Natural killer cell (primary cell): ENCODE data around the gene TPST2. TPM values are rescaled to one million over a fixed set of nuclear protein-coding genes. Genes with fewer than 3 reads are reported as not detected.

Experiments
- ATAC-seq, 3 donors: fragments of 150-1000 bp in 2 of 3; fragments of 200-7000 bp in 1 of 3; cut with Tn5 transposase; 1 replicate in 1 of 3; 2 replicates in 2 of 3; pipeline ENCODE4 v1.10.0; 2021; ENCODE audit warnings: mild to moderate bottlenecking in 2 of 3, moderate library complexity in 2 of 3
- DNase-seq, 2 donors: peaks; one replicate each; pipeline versions ENCODE4 v3.0.0 to v3.0.0-alpha.2; 2013 to 2021; ENCODE audit warnings: mixed read lengths in 1 of 2
- H3K27ac ChIP-seq: one replicate; pipeline ENCODE4 v1.5.1; 2013; ENCODE audit warnings: mild to moderate bottlenecking, low read length
- H3K27me3 ChIP-seq: one replicate; pipeline ENCODE4 v1.6.1; 2013; ENCODE audit warnings: low read length; ENCODE audit not compliant: control insufficient read depth, insufficient read depth
- H3K36me3 ChIP-seq: one replicate; pipeline ENCODE4 v1.6.1; 2013; ENCODE audit warnings: low read length; ENCODE audit not compliant: control insufficient read depth, insufficient read depth
- H3K4me1 ChIP-seq: one replicate; pipeline ENCODE4 v1.6.1; 2013; ENCODE audit warnings: low read length; ENCODE audit not compliant: control insufficient read depth, insufficient read depth
- H3K4me3 ChIP-seq: one replicate; pipeline ENCODE4 v1.5.1; 2013; ENCODE audit warnings: low read length
- H3K9me3 ChIP-seq: one replicate; pipeline ENCODE4 v1.6.1; 2013; ENCODE audit warnings: low read length; ENCODE audit not compliant: control insufficient read depth, insufficient read depth
- H3K27ac Mint-ChIP-seq, 2 donors: one replicate each; pipeline ENCODE4 v1.8.0; 2022; ENCODE audit warnings: mild to moderate bottlenecking in 2 of 2, mixed read lengths in 2 of 2, moderate library complexity in 1 of 2
- H3K27me3 Mint-ChIP-seq, 2 donors: one replicate each; pipeline ENCODE4 v1.8.0; 2022; ENCODE audit warnings: low read depth in 2 of 2, mixed read lengths in 2 of 2
- H3K36me3 Mint-ChIP-seq: one replicate; pipeline ENCODE4 v1.8.0; 2022; ENCODE audit warnings: mixed read lengths
- H3K4me1 Mint-ChIP-seq, 2 donors: one replicate each; pipeline ENCODE4 v1.8.0; 2022; ENCODE audit warnings: mixed read lengths in 2 of 2
- H3K4me3 Mint-ChIP-seq: one replicate; pipeline ENCODE4 v1.8.0; 2022; ENCODE audit warnings: mild to moderate bottlenecking, moderate library complexity, mixed read lengths
- H3K9me3 Mint-ChIP-seq, 2 donors: one replicate each; pipeline ENCODE4 v1.8.0; 2022; ENCODE audit warnings: mixed read lengths in 2 of 2
- WGBS: methylation state at CpG from one replicate; pipeline ENCODE4 v1.1.7; 2013; ENCODE audit warnings: missing lambda C conversion rate; ENCODE audit not compliant: insufficient coverage; 5-methylcytosine and 5-hydroxymethylcytosine counted together
- intact Hi-C: fragments of 100-400 bp; cut with micrococcal nuclease; formaldehyde crosslinking; loops from one replicate; pipeline ENCODE4 v1.14.2; 2022
- total RNA-seq, 4 donors: library from RNA; stranded (reverse); fragments of 120-200 nt in 1 of 4; gene quantifications; one replicate each; pipeline versions ENCODE4 v1.2.3 to v1.2.4, GENCODE V29; 2013 to 2022
- TF ChIP-seq, protein P1 (sequence below): fragments of 200-600 bp; IDR thresholded peaks from one replicate; pipeline ENCODE4 v1.8.0; 2022; ENCODE audit warnings: antibody characterized with exemption

The TPST2 gene
- total RNA-seq, 3 donors from 2014 or later (not counting 1 experiment from before 2014, with no cell fraction given): 145 to 206 (median 155) TPM

DNA sequence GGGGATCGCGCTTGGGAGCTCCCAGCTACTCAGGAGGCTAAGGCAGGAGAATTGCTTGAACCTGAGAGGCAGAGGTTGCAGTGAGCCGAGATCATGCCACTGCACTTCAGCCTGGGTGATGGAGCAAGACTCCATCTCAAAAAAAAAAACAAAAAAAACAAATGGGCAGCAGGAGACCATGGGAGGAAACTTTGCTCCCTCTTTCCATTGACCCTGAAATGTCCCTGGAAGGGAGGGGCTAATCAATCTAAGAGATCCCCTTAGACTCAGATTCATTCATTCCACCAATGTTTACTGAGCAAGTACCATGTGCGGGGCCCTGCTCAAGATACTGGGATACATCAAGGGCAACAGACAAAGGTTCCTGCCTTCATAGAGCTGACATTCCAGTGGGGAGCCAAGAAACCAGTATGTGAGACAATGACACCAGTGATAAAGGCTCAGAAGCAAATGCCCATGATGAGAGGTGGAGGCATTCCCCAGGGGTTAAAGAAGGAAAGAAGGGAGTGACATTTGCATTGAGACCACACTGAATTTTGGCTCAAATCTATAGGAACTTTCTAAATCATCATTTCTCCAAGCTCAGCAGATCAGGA is 39.9 kb downstream of the TPST2 start:
- Mint-ChIP-seq H3K27me3 (no peaks in the 10 kb centered on the region), H3K9me3 (no peaks in the 10 kb centered on the region), H3K4me1 (peaks cover 70 to 79% of the 10 kb centered on the region in 2 donors), H3K4me3 (peak overlapping the region; percentile 4), H3K27ac (peak overlapping the region; percentile 76 to 81), H3K36me3 (peaks cover 6% of the 10 kb centered on the region)
- TF ChIP-seq, protein P1, sequence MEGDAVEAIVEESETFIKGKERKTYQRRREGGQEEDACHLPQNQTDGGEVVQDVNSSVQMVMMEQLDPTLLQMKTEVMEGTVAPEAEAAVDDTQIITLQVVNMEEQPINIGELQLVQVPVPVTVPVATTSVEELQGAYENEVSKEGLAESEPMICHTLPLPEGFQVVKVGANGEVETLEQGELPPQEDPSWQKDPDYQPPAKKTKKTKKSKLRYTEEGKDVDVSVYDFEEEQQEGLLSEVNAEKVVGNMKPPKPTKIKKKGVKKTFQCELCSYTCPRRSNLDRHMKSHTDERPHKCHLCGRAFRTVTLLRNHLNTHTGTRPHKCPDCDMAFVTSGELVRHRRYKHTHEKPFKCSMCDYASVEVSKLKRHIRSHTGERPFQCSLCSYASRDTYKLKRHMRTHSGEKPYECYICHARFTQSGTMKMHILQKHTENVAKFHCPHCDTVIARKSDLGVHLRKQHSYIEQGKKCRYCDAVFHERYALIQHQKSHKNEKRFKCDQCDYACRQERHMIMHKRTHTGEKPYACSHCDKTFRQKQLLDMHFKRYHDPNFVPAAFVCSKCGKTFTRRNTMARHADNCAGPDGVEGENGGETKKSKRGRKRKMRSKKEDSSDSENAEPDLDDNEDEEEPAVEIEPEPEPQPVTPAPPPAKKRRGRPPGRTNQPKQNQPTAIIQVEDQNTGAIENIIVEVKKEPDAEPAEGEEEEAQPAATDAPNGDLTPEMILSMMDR: no peak
- peaks cover 22% of the 10 kb centered on the region for H3K36me3 ChIP-seq
- 100% methylated on average over 4 of the region's 4 CpGs for WGBS
- H3K27ac ChIP-seq: no peak overlapping the region
- H3K27me3 ChIP-seq: no peaks in the 10 kb centered on the region
- H3K4me1 ChIP-seq: peaks cover 87% of the 10 kb centered on the region
- H3K4me3 ChIP-seq: no peak overlapping the region
- H3K9me3 ChIP-seq: no peaks in the 10 kb centered on the region
- ATAC-seq: no peak
- no peak for DNase-seq
- intact Hi-C loops: loop anchor here (5.0 kb wide), 2 partner anchors 37 to 48 kb away; no protein-coding TSS in a partner anchor

DNA sequence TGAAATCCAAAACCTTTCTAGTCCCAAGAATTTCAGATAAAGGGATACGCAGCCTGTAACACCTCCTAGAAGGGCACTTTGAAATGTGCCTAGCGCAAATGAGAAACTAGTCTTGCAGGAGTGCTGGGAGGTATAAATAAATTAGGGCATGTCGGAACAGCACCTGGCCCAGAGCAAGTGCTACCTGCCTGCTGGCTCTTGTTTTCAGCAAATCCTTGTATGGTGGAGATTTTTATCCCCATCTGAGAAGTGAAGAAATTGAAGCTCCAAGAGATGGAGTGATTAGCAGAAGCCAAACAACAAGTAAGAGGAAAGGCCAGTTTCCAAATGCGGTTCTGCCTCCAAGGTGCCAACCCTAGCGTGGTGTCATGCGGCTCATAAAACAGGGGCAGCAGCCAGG is 40.9 kb downstream of the TPST2 start:
- no peaks in the 10 kb centered on the region for H3K9me3 Mint-ChIP-seq
- Histone ChIP-seq H3K36me3 (peaks cover 29% of the 10 kb centered on the region), H3K27me3 (no peaks in the 10 kb centered on the region), H3K27ac (no peak overlapping the region), H3K4me1 (peaks cover 87% of the 10 kb centered on the region), H3K9me3 (no peaks in the 10 kb centered on the region), H3K4me3 (no peak overlapping the region)
- intact Hi-C loops: loop anchor here (5.0 kb wide), 2 partner anchors 38 to 47 kb away; no protein-coding TSS in a partner anchor
- 98% methylated on average over 6 of the region's 6 CpGs for WGBS
- DNase-seq: no peak
- H3K4me1 Mint-ChIP-seq: peaks cover 77 to 85% of the 10 kb centered on the region in 2 donors
- no peak overlapping the region for H3K4me3 Mint-ChIP-seq
- H3K27me3 Mint-ChIP-seq: no peaks in the 10 kb centered on the region
- no peak for ATAC-seq
- H3K27ac Mint-ChIP-seq: peak overlapping the region; percentile 81 to 91
- TF ChIP-seq, protein P1: no peak
- peaks cover 6% of the 10 kb centered on the region for H3K36me3 Mint-ChIP-seq

- Mint-ChIP-seq H3K27ac (peak overlapping the region; percentile 81 to 91), H3K36me3 (peaks cover 6% of the 10 kb centered on the region), H3K4me1 (peaks cover 77 to 85% of the 10 kb centered on the region in 2 donors), H3K9me3 (no peaks in the 10 kb centered on the region), H3K27me3 (no peaks in the 10 kb centered on the region), H3K4me3 (peak overlapping the region; percentile 58)
- ATAC-seq (no peak), DNase-seq (no peak)
- peaks cover 89% of the 10 kb centered on the region for H3K4me1 ChIP-seq
- TF ChIP-seq, protein P1: no peak
- intact Hi-C loops: loop anchor here (5.0 kb wide), 2 partner anchors 39 to 46 kb away; no protein-coding TSS in a partner anchor
- H3K9me3 ChIP-seq: no peaks in the 10 kb centered on the region
- WGBS: 95% methylated on average over 3 of the region's 3 CpGs
- H3K36me3 ChIP-seq: peaks cover 29% of the 10 kb centered on the region
- no peak overlapping the region for H3K27ac ChIP-seq
- H3K27me3 ChIP-seq: no peaks in the 10 kb centered on the region
- no peak overlapping the region for H3K4me3 ChIP-seq
Measured at GRCh38 chr22:26548303-26548702, 41.6 kb downstream of the TPST2 start.
